ENCODE data around the gene L3MBTL4.

GRCh38 chr18:6434481-6434880, 19.8 kb upstream of the L3MBTL4 start:
- TF ChIP-seq TCF12 (IDR thresholded peaks at IDR 0.05; ENCODE audit: low read depth) (no peak), CEBPB (IDR thresholded peaks at IDR 0.05) (no peak), EP300 (IDR thresholded peaks at IDR 0.05; ENCODE audit: borderline replicate concordance) (no peak), REST (IDR thresholded peaks at IDR 0.05; ENCODE audit: low read depth) (no peak), TAF1 (IDR thresholded peaks at IDR 0.05; ENCODE audit: low read depth) (no peak), RAD21 (IDR thresholded peaks at IDR 0.05; ENCODE audit: low read depth) (no peak), MAX (IDR thresholded peaks at IDR 0.05) (no peak)
- TF ChIP-seq, protein P1, sequence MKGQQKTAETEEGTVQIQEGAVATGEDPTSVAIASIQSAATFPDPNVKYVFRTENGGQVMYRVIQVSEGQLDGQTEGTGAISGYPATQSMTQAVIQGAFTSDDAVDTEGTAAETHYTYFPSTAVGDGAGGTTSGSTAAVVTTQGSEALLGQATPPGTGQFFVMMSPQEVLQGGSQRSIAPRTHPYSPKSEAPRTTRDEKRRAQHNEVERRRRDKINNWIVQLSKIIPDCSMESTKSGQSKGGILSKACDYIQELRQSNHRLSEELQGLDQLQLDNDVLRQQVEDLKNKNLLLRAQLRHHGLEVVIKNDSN (IDR thresholded peaks at IDR 0.05), result no peak
